Measurements from ENCODE around the gene RNF133. TPM values are rescaled to one million over a fixed set of nuclear protein-coding genes. Genes with fewer than 3 reads are reported as not detected.

RNF133 gene, protein sequence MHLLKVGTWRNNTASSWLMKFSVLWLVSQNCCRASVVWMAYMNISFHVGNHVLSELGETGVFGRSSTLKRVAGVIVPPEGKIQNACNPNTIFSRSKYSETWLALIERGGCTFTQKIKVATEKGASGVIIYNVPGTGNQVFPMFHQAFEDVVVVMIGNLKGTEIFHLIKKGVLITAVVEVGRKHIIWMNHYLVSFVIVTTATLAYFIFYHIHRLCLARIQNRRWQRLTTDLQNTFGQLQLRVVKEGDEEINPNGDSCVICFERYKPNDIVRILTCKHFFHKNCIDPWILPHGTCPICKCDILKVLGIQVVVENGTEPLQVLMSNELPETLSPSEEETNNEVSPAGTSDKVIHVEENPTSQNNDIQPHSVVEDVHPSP
- not detected for total RNA-seq

DNA sequence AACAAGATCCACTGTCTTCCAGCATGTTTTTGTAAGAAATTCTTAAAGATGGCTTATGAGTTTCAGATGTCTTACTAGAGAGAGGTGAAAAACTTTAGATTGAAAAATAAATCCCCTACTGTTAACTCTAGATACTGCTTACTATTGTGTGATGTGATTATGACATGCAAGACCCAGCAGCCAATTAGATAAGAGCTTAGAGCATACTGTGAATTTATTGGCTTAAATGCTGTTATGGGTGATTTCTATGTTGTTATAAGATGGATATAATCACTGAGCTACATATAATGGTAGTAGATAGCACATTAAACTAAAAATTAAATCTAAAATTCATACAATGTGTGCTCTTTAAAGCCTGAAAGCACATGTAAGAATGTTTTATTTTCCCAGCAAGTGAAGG lies at the start of gene RNF133:
Gene RNF133, minus strand, starts transcription at position 101 of the 400 bp plus-strand sequence. CDS start 199 bp downstream, outside the sequence.
- ATAC-seq, result no peak
- H3K27me3 Mint-ChIP-seq (ENCODE audit: low read depth), result no peaks in the 10 kb centered on the region
- no peaks in the 10 kb centered on the region for H3K4me1 Mint-ChIP-seq (ENCODE audit: low read depth)
- H3K36me3 Mint-ChIP-seq (ENCODE audit: insufficient read depth), result no peaks in the 10 kb centered on the region
- H3K4me3 Mint-ChIP-seq, result no peak within 1 kb of the TSS
- no peak for DNase-seq
- H3K9me3 Mint-ChIP-seq, result peaks cover 10% of the 10 kb centered on the region

GRCh38 chr7:122748195-122748594 lies 49.3 kb upstream of the RNF133 start:
- Mint-ChIP-seq H3K9me3 (no peaks in the 10 kb centered on the region), H3K27me3 (ENCODE audit: low read depth) (no peaks in the 10 kb centered on the region), H3K4me3 (no peak overlapping the region), H3K4me1 (ENCODE audit: low read depth) (no peaks in the 10 kb centered on the region), H3K36me3 (ENCODE audit: insufficient read depth) (no peaks in the 10 kb centered on the region)
- DNase-seq, result no peak
- no peak for ATAC-seq

DNA sequence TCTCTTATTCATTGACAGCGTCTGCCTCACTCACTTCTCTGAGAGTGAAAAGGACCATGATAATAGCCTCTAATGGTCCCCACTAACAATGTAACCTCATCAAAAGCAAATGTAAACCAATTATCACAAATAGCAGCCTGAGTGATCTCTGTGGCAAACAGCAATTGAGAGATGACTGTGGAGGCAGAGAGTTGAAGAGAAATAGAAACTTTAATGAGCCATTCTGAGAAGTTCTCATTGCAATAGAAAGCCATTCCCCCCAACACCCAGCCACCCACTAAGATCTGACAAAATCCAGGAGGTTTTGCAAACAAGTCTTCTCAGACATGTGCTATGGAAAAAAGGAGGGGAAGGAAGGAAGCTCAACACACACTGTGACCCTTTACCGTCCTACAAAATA lies 48.0 kb upstream of the RNF133 start:
- H3K4me1 Mint-ChIP-seq (ENCODE audit: low read depth), result no peaks in the 10 kb centered on the region
- H3K9me3 Mint-ChIP-seq, result no peaks in the 10 kb centered on the region
- no peak overlapping the region for H3K4me3 Mint-ChIP-seq
- no peaks in the 10 kb centered on the region for H3K36me3 Mint-ChIP-seq (ENCODE audit: insufficient read depth)
- no peaks in the 10 kb centered on the region for H3K27me3 Mint-ChIP-seq (ENCODE audit: low read depth)
- ATAC-seq (no peak), DNase-seq (no peak)

- H3K9me3 Mint-ChIP-seq, result peaks cover 7% of the 10 kb centered on the region
- H3K4me3 Mint-ChIP-seq, result no peak overlapping the region
- DNase-seq (no peak), ATAC-seq (no peak)
- H3K4me1 Mint-ChIP-seq (ENCODE audit: low read depth), result no peaks in the 10 kb centered on the region
- H3K27me3 Mint-ChIP-seq (ENCODE audit: low read depth), result no peaks in the 10 kb centered on the region
- no peaks in the 10 kb centered on the region for H3K36me3 Mint-ChIP-seq (ENCODE audit: insufficient read depth)
Observed at GRCh38 chr7:122743211-122743610, 44.3 kb upstream of the RNF133 start.

DNA sequence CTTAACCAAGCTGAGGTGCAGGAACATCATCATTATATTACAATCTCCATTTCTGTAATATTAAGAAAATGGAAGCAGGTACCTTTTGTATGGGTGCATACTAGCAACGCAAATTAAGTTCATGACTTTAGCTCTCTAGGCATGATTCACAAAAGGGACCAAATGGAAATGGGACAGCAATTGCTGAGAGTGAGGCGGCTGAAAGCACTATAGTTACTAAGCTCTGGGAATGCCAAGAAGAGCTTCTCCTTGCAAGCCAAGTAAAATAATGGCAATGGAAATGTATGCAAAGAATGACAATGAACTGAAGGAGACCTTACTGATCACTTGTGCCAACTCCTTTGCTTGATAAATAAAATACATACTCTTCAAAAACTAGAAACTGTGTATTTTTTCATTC lies 40.0 kb upstream of the RNF133 start:
- Mint-ChIP-seq H3K27me3 (ENCODE audit: low read depth) (no peaks in the 10 kb centered on the region), H3K4me3 (no peak overlapping the region), H3K9me3 (peaks cover 7% of the 10 kb centered on the region), H3K4me1 (ENCODE audit: low read depth) (no peaks in the 10 kb centered on the region), H3K36me3 (ENCODE audit: insufficient read depth) (no peaks in the 10 kb centered on the region)
- no peak for DNase-seq
- no peak for ATAC-seq

- Mint-ChIP-seq H3K4me1 (ENCODE audit: low read depth) (no peaks in the 10 kb centered on the region), H3K27me3 (ENCODE audit: low read depth) (no peaks in the 10 kb centered on the region), H3K9me3 (peaks cover 7% of the 10 kb centered on the region), H3K36me3 (ENCODE audit: insufficient read depth) (no peaks in the 10 kb centered on the region), H3K4me3 (no peak overlapping the region)
- no peak for DNase-seq
- ATAC-seq, result no peak
Observed at GRCh38 chr7:122736183-122736582, 37.3 kb upstream of the RNF133 start.

DNA sequence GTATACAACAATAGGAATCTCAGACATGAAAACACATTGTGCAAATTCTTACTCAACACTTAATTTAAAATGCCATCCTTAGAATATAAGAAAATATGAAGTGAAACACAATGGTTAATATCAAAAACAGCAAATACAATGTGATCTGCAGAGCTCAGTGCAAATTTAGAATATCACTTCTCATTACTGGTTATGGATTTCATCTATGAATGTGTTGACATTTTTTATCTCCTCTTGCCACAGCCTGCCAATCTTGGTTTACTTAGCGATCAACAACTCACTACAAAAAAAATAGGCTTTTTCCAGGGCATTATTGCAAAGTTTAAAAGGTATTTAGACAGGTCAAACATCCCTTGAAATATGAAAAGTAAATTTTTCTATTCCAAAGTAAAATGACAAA lies 28.8 kb upstream of the RNF133 start:
- Mint-ChIP-seq H3K9me3 (peaks cover 5% of the 10 kb centered on the region), H3K4me1 (ENCODE audit: low read depth) (no peaks in the 10 kb centered on the region), H3K4me3 (no peak overlapping the region), H3K36me3 (ENCODE audit: insufficient read depth) (no peaks in the 10 kb centered on the region), H3K27me3 (ENCODE audit: low read depth) (no peaks in the 10 kb centered on the region)
- DNase-seq (no peak), ATAC-seq (no peak)

- ATAC-seq (no peak), DNase-seq (no peak)
- Mint-ChIP-seq H3K4me3 (no peak overlapping the region), H3K4me1 (ENCODE audit: low read depth) (no peaks in the 10 kb centered on the region), H3K36me3 (ENCODE audit: insufficient read depth) (no peaks in the 10 kb centered on the region), H3K9me3 (peaks cover 5% of the 10 kb centered on the region), H3K27me3 (ENCODE audit: low read depth) (no peaks in the 10 kb centered on the region)
Observed at GRCh38 chr7:122727354-122727753, 28.4 kb upstream of the RNF133 start.

DNA sequence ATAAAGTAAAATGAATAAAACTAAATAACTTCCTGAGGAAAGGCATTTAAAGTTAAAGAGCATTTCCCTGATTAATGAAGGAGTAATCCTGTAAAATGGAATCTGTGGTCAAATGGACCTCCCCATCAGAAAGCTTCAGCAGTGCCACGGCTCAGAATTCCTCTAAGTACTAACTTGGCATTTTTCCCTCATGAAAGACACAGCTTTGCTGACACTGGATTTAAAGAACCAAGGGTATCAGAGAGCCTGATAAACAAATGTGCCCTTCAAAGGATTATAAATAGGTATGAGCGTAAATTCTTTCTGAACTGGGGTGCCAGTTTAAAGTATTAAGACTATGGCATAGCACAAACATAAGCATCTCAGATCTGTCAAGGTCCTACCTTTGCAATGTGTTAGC lies 28.0 kb upstream of the RNF133 start:
- Mint-ChIP-seq H3K4me3 (no peak overlapping the region), H3K9me3 (peaks cover 5% of the 10 kb centered on the region), H3K27me3 (ENCODE audit: low read depth) (no peaks in the 10 kb centered on the region), H3K4me1 (ENCODE audit: low read depth) (no peaks in the 10 kb centered on the region), H3K36me3 (ENCODE audit: insufficient read depth) (no peaks in the 10 kb centered on the region)
- no peak for DNase-seq
- no peak for ATAC-seq

GRCh38 chr7:122724366-122724765 lies 25.4 kb upstream of the RNF133 start:
- H3K4me1 Mint-ChIP-seq (ENCODE audit: low read depth), result no peaks in the 10 kb centered on the region
- peaks cover 10% of the 10 kb centered on the region for H3K9me3 Mint-ChIP-seq
- ATAC-seq (no peak), DNase-seq (no peak)
- H3K36me3 Mint-ChIP-seq (ENCODE audit: insufficient read depth), result no peaks in the 10 kb centered on the region
- H3K27me3 Mint-ChIP-seq (ENCODE audit: low read depth), result no peaks in the 10 kb centered on the region
- no peak overlapping the region for H3K4me3 Mint-ChIP-seq

DNA sequence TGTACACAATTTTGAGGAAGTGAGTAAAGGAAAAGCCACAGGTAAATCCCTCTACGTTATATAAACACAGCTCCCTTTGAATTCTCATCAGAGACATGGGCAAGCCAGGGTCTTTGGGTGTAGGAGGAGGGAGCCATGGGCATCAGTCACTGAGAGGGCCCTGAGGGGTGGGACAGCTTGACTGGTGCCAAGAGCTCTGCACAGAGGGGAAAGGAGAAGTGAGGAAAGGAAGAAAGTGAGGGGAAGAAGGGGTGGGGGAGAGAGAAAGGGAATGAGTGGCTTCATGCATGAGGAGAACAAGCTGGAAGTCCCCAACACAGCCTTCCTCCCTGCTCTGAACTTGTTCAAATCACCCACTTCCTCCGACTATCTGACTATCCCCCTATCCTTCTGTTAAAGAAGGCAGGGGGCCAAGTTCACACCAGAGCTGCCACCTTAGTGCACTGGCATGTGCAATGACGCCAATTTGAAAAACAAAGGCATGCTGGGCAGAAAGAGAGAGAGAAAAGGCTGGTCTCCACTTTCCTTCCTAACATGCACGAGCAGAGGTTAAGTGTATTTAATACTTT lies 20.2 kb upstream of the RNF133 start:
- ATAC-seq (no peak), DNase-seq (no peak)
- no peaks in the 10 kb centered on the region for H3K4me1 Mint-ChIP-seq (ENCODE audit: low read depth)
- H3K4me3 Mint-ChIP-seq, result no peak overlapping the region
- H3K27me3 Mint-ChIP-seq (ENCODE audit: low read depth), result no peaks in the 10 kb centered on the region
- H3K36me3 Mint-ChIP-seq (ENCODE audit: insufficient read depth), result no peaks in the 10 kb centered on the region
- H3K9me3 Mint-ChIP-seq, result peaks cover 5% of the 10 kb centered on the region

GRCh38 chr7:122717356-122718089 lies 18.6 kb upstream of the RNF133 start:
- Mint-ChIP-seq H3K4me3 (no peak overlapping the region), H3K36me3 (ENCODE audit: insufficient read depth) (no peaks in the 10 kb centered on the region), H3K9me3 (peaks cover 5% of the 10 kb centered on the region), H3K4me1 (ENCODE audit: low read depth) (no peaks in the 10 kb centered on the region), H3K27me3 (ENCODE audit: low read depth) (no peaks in the 10 kb centered on the region)
- DNase-seq (no peak), ATAC-seq (no peak)

DNA sequence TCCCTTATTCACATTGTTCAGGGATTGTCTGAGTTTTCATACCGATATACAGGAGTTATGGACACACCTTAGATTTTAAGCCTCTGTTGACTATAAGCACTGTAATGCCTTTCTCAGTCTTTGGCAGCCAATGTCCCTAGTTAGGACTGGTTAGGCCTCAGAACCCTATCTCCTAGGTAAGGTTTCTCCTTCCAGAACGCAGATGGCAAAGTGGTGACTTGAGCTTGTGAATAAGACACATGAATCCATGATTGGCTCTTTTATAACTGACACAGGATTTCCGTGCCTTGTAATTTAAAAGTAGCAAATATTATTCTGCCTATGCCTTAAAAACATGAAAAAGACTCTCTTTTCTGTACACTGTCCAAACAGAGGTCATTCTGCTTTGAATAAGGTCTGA lies 16.3 kb upstream of the RNF133 start:
- ATAC-seq, result no peak
- no peaks in the 10 kb centered on the region for H3K4me1 Mint-ChIP-seq (ENCODE audit: low read depth)
- no peak overlapping the region for H3K4me3 Mint-ChIP-seq
- H3K27me3 Mint-ChIP-seq (ENCODE audit: low read depth), result no peaks in the 10 kb centered on the region
- H3K9me3 Mint-ChIP-seq, result no peaks in the 10 kb centered on the region
- no peak for DNase-seq
- H3K36me3 Mint-ChIP-seq (ENCODE audit: insufficient read depth), result no peaks in the 10 kb centered on the region

GRCh38 chr7:122710916-122711315 lies 12.0 kb upstream of the RNF133 start:
- ATAC-seq, result no peak
- Mint-ChIP-seq H3K27me3 (ENCODE audit: low read depth) (no peaks in the 10 kb centered on the region), H3K4me1 (ENCODE audit: low read depth) (no peaks in the 10 kb centered on the region), H3K36me3 (ENCODE audit: insufficient read depth) (no peaks in the 10 kb centered on the region), H3K9me3 (peaks cover 4% of the 10 kb centered on the region), H3K4me3 (no peak overlapping the region)
- no peak for DNase-seq

Data from activated T-cell treated with anti-CD3 and anti-CD28 coated beads, Interleukin-2, amount 50 U/mL, for 4 hours (primary cell).